ENCODE measurements around the gene NUP43.
"Not testable (repeated sequence)": the region's sequence is repeated elsewhere in the genome, so short reads cannot be mapped to it uniquely, and the experiment has no call there.

The NUP43 gene

DNA sequence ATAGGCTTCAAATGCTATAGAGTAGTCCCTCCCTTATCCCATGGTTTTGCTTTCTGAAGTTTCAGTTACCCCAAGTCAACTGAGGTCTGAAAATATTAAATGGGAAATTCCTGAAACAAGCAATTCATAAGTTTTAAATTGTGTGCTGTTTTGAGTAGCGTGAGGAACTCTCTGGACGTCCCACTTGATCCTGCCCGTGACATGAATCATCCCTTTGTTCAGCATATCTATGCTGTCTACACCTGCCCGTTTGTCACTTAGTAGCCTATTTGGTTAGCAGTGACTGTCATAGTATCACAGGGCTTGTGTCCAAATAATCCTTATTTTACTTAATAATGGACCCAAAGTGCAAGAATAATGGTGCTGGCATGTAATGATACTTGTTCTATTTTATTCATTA lies 8.2 kb upstream of the NUP43 start:
- DNase-seq (ENCODE audit: low spot score), result no peak
- Mint-ChIP-seq H3K36me3 (ENCODE audit: low read depth) (peaks cover 17% of the 10 kb centered on the region), H3K9me3 (no peaks in the 10 kb centered on the region), H3K4me3 (no peak overlapping the region), H3K27ac (no peak overlapping the region), H3K4me1 (ENCODE audit: low read depth) (peaks cover 23% of the 10 kb centered on the region), H3K27me3 (ENCODE audit: low read depth) (no peaks in the 10 kb centered on the region)

GRCh38 chr6:149753374-149753637 lies 7.0 kb upstream of the NUP43 start:
- not testable (repeated sequence) for H3K27ac Mint-ChIP-seq; H3K9me3 Mint-ChIP-seq; DNase-seq (ENCODE audit: low spot score); H3K27me3 Mint-ChIP-seq (ENCODE audit: low read depth); H3K4me3 Mint-ChIP-seq
- H3K36me3 Mint-ChIP-seq (ENCODE audit: low read depth), result peaks cover 14% of the 10 kb centered on the region
- H3K4me1 Mint-ChIP-seq (ENCODE audit: low read depth), result peaks cover 26% of the 10 kb centered on the region

GRCh38 chr6:149752600-149753373 lies 6.5 kb upstream of the NUP43 start:
- Mint-ChIP-seq H3K4me1 (ENCODE audit: low read depth) (peaks cover 28% of the 10 kb centered on the region), H3K4me3 (no peak overlapping the region), H3K27ac (no peak overlapping the region), H3K36me3 (ENCODE audit: low read depth) (peaks cover 14% of the 10 kb centered on the region), H3K9me3 (no peaks in the 10 kb centered on the region), H3K27me3 (ENCODE audit: low read depth) (no peaks in the 10 kb centered on the region)
- DNase-seq (ENCODE audit: low spot score), result no peak

- not testable (repeated sequence) for H3K27ac Mint-ChIP-seq; DNase-seq (ENCODE audit: low spot score); H3K27me3 Mint-ChIP-seq (ENCODE audit: low read depth); H3K9me3 Mint-ChIP-seq
- H3K4me1 Mint-ChIP-seq (ENCODE audit: low read depth), result peaks cover 33% of the 10 kb centered on the region
- H3K4me3 Mint-ChIP-seq, result peak overlapping the region; percentile 94
- H3K36me3 Mint-ChIP-seq (ENCODE audit: low read depth), result peaks cover 13% of the 10 kb centered on the region
Measured at GRCh38 chr6:149751920-149752319, 5.6 kb upstream of the NUP43 start.

DNA sequence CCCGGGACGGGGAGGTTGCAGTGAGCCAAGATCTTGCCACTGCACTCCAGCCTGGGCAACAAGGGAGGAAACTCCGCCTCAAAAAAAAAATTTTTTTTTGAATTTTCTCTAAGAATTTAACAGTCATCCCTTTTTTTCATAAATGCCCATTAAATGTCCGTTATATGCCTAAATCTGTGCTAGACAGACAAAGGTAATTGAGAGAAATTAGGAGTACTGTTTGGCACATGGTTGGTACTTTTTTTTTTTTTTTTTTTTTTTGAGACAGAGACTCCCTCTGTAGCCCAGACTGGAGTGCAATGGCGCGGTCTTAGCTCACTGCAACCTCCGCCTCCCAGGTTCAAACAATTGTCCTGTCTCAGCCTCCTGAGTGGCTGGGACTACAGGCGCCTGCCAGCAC lies 4.9 kb upstream of the NUP43 start:
- peaks cover 13% of the 10 kb centered on the region for H3K36me3 Mint-ChIP-seq (ENCODE audit: low read depth)
- H3K4me1 Mint-ChIP-seq (ENCODE audit: low read depth), result peaks cover 39% of the 10 kb centered on the region
- H3K27me3 Mint-ChIP-seq (ENCODE audit: low read depth), result no peaks in the 10 kb centered on the region
- DNase-seq (ENCODE audit: low spot score), result no peak
- H3K27ac Mint-ChIP-seq, result no peak overlapping the region
- H3K4me3 Mint-ChIP-seq, result peak overlapping the region; percentile 94
- no peaks in the 10 kb centered on the region for H3K9me3 Mint-ChIP-seq

- Mint-ChIP-seq H3K4me1 (ENCODE audit: low read depth) (peaks cover 39% of the 10 kb centered on the region), H3K36me3 (ENCODE audit: low read depth) (peaks cover 10% of the 10 kb centered on the region), H3K9me3 (no peaks in the 10 kb centered on the region)
Measured at GRCh38 chr6:149750136-149750609, 3.8 kb upstream of the NUP43 start.

DNA sequence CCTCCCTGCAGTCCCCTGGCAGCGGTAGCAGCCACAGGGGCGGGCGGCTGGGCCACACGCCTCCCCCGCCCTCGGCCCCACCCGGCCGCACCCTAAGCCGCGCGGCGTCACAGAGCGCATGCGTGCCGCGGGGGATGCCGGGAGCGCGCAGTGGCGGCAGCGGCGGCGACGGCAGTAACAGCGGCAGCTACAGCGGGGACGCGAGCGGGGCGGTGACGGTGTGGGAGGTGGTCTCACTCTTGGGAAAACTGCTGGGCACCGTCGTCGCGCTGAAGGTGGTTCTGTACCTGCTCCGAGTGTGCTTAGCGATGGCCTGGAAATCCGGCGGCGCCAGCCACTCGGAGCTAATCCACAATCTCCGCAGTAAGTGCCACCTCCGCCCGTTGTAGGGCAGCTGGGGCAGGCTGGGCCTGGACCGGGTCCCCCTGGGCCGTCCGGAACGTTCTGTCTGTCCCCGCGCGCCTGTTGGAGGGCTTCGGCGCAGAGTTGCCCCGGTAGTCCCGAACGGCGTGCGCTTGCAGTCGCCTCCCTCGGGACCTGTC lies 3.3 kb upstream of the NUP43 start, which contains the start of gene PCMT1:
Gene PCMT1, plus strand, starts transcription at position 148 of the 542 bp plus-strand sequence. Its CDS starts 161 bp downstream, at position 309.
- no peaks in the 10 kb centered on the region for H3K27me3 Mint-ChIP-seq (ENCODE audit: low read depth)
- DNase-seq (ENCODE audit: low spot score), result peak; percentile 97

More at GRCh38 chr6:149750136-149750609, 3.8 kb upstream of the NUP43 start:
- DNase-seq (ENCODE audit: low spot score), result peak; percentile 67
- no peaks in the 10 kb centered on the region for H3K27me3 Mint-ChIP-seq (ENCODE audit: low read depth)
- H3K27ac Mint-ChIP-seq, result peak overlapping the region; percentile 83
- peak overlapping the region; percentile 94 for H3K4me3 Mint-ChIP-seq

GRCh38 chr6:149749082-149749593 lies 2.8 kb upstream of the NUP43 start:
- Mint-ChIP-seq H3K27ac (peak overlapping the region; percentile 82), H3K4me1 (ENCODE audit: low read depth) (peaks cover 36% of the 10 kb centered on the region), H3K4me3 (peak overlapping the region; percentile 94)
- not testable (repeated sequence) for H3K27me3 Mint-ChIP-seq (ENCODE audit: low read depth); H3K36me3 Mint-ChIP-seq (ENCODE audit: low read depth); H3K9me3 Mint-ChIP-seq; DNase-seq (ENCODE audit: low spot score)

More for the DNA sequence above, 3.3 kb upstream of the NUP43 start, which contains the start of gene PCMT1:
- H3K9me3 Mint-ChIP-seq, result no peaks in the 10 kb centered on the region
- peaks cover 40% of the 10 kb centered on the region for H3K4me1 Mint-ChIP-seq (ENCODE audit: low read depth)
- H3K36me3 Mint-ChIP-seq (ENCODE audit: low read depth), result peaks cover 10% of the 10 kb centered on the region
- H3K27ac Mint-ChIP-seq, result peak within 1 kb of the TSS; percentile 83
- peak within 1 kb of the TSS; percentile 94 for H3K4me3 Mint-ChIP-seq

DNA sequence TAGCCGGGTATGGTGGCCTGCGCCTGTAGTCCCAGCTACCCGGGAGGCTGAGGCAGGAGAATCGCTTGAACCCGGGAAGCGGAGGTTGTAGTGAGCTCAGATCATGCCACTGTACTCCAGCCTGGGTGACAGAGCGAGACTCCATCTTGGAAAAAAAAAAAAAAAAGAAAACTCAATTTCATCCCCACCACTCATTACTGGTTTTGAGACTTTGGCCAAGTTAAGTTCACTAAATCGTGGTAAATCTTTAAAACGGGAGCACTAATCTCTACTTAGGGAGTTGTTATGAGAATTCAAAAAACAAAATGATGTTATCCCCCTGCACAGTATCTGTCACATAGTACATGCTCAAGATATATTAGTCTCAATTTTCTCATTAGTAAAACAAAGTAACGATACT lies 1.1 kb downstream of the NUP43 start:
- not testable (repeated sequence) for H3K9me3 Mint-ChIP-seq
- peaks cover 18% of the 10 kb centered on the region for H3K36me3 Mint-ChIP-seq (ENCODE audit: low read depth)

GRCh38 chr6:149734915-149735314 lies 11.4 kb downstream of the NUP43 start:
- Mint-ChIP-seq H3K4me1 (ENCODE audit: low read depth) (peaks cover 4% of the 10 kb centered on the region), H3K36me3 (ENCODE audit: low read depth) (peaks cover 34% of the 10 kb centered on the region), H3K4me3 (no peak overlapping the region), H3K27ac (no peak overlapping the region), H3K27me3 (ENCODE audit: low read depth) (no peaks in the 10 kb centered on the region), H3K9me3 (no peaks in the 10 kb centered on the region)
- no peak for DNase-seq (ENCODE audit: low spot score)

More for the DNA sequence above, 1.1 kb downstream of the NUP43 start:
- Mint-ChIP-seq H3K27ac (peak overlapping the region; percentile 87), H3K4me1 (ENCODE audit: low read depth) (peaks cover 22% of the 10 kb centered on the region), H3K4me3 (peak overlapping the region; percentile 99)
- not testable (repeated sequence) for H3K27me3 Mint-ChIP-seq (ENCODE audit: low read depth); DNase-seq (ENCODE audit: low spot score)

- Mint-ChIP-seq H3K4me1 (ENCODE audit: low read depth) (peaks cover 15% of the 10 kb centered on the region), H3K4me3 (no peak overlapping the region), H3K9me3 (no peaks in the 10 kb centered on the region), H3K27ac (no peak overlapping the region), H3K36me3 (ENCODE audit: low read depth) (peaks cover 38% of the 10 kb centered on the region), H3K27me3 (ENCODE audit: low read depth) (no peaks in the 10 kb centered on the region)
- DNase-seq (ENCODE audit: low spot score), result no peak
Measured at GRCh38 chr6:149733089-149733720, 13.1 kb downstream of the NUP43 start.

GRCh38 chr6:149729824-149730223 lies 16.5 kb downstream of the NUP43 start:
- Mint-ChIP-seq H3K4me1 (ENCODE audit: low read depth) (peaks cover 22% of the 10 kb centered on the region), H3K27ac (peak overlapping the region; percentile 57), H3K36me3 (ENCODE audit: low read depth) (peaks cover 39% of the 10 kb centered on the region), H3K9me3 (no peaks in the 10 kb centered on the region), H3K4me3 (no peak overlapping the region), H3K27me3 (ENCODE audit: low read depth) (no peaks in the 10 kb centered on the region)
- DNase-seq (ENCODE audit: low spot score), result no peak

DNA sequence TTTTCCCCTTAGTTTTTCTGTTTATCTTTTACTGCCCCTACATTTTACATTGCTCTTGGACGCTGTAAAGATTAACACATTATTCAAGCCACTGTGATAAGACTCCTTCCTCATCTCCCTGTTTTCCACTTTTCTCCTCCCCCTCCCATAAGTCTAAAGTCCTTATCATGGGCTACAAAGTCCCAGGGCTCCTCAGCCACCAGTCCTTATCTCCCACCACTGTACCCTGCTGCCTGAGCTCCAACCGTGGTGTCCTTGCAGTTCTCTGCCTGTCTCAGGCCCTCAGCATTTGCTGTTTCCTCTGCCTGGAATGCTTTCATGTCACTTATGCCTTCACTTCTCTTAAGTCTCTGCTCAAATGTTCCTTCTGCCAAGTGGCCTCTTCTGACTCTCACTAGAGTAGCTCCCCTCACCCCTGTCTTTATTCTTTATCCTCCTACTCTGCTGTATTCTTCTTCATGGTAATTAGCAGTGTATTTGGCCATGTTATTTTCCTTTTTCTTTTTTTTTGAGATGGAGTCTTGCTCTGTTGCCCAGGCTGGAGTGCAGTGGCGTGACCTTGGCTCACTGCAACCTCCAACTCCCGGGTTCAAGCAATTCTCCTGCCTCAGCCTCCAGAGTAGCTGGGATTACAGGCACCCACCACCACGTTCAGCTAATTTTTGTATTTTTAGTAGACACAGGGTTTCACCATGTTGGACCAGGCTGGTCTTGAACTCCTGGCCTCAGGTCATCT lies 17.7 kb downstream of the NUP43 start:
- Mint-ChIP-seq H3K4me3 (peak overlapping the region; percentile 58), H3K9me3 (no peaks in the 10 kb centered on the region), H3K4me1 (ENCODE audit: low read depth) (peaks cover 23% of the 10 kb centered on the region), H3K27ac (peak overlapping the region; percentile 80), H3K27me3 (ENCODE audit: low read depth) (no peaks in the 10 kb centered on the region), H3K36me3 (ENCODE audit: low read depth) (peaks cover 44% of the 10 kb centered on the region)
- no peak for DNase-seq (ENCODE audit: low spot score)

Measured in T-helper 2 cell treated with Interferon-gamma antibody and Interleukin-4, amounts not matched to agents 5 μg/mL and 100 μg/mL, for 36 hours (primary cell).